ENCODE data around the gene HOXB3. TPM values are rescaled to one million over a fixed set of nuclear protein-coding genes. Genes with fewer than 3 reads are reported as not detected.

HOXB3 gene
- polyA plus RNA-seq, 1 of the 3 experiments (the other 2 are of a cell fraction) = 0.46 TPM

DNA sequence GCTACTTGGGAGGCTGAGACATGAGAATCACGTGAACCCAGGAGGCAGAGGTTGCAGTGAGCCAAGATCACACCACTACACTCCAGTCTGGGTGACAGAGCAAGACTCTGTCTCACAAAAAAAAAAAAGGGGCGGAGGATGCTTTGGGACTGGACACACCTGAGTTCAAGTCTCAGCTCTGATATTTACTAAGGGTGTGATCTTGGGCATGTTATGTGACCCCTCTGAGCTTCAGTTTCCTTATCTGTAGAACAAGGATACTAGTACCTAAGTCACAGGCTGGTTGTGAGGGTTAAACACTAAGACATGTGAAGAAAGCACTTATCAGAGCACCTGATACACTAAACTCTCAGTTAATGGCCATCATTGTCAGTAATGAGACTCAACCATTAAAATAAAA, 85.1 kb downstream of the HOXB3 start:
- H3K27me3 ChIP-seq (ENCODE audit: insufficient read depth) = peaks cover 72% of the 10 kb centered on the region
- H3K9me2 ChIP-seq = no peaks in the 10 kb centered on the region
- no peak for TF ChIP-seq FOSL2 (IDR thresholded peaks at IDR 0.05; ENCODE audit: borderline replicate concordance, low read depth)
- no peak for TF ChIP-seq EZH2phosphoT487 (IDR thresholded peaks at IDR 0.05; ENCODE audit: borderline replicate concordance, low read depth)
- TF ChIP-seq EP300 (IDR thresholded peaks at IDR 0.05; ENCODE audit: borderline replicate concordance in 1 of 2, low read depth in 1 of 2, low read length in 1 of 2) = no peak
- TF ChIP-seq RFX5 (IDR thresholded peaks at IDR 0.05; ENCODE audit: low read length) = no peak
- no peak for TF ChIP-seq FOXM1 (IDR thresholded peaks at IDR 0.05; ENCODE audit: low read depth)
- no peak for TF ChIP-seq SMC3 (IDR thresholded peaks at IDR 0.05; ENCODE audit: low read depth, low read length)
- no peak for TF ChIP-seq RXRA (IDR thresholded peaks at IDR 0.05; ENCODE audit: borderline replicate concordance, low read depth)
- no peak for TF ChIP-seq PBX3 (IDR thresholded peaks at IDR 0.05)
- no peak for TF ChIP-seq TAF1 (IDR thresholded peaks at IDR 0.05; ENCODE audit: borderline replicate concordance, low read depth, low read length)
- TF ChIP-seq NFIC (IDR thresholded peaks at IDR 0.05; ENCODE audit: borderline replicate concordance) = no peak
- no peak for TF ChIP-seq RAD21 (IDR thresholded peaks at IDR 0.05; ENCODE audit: low read length)
- no peak for TF ChIP-seq TEAD4 (IDR thresholded peaks at IDR 0.05; ENCODE audit: borderline replicate concordance, insufficient read depth)
- no peak for TF ChIP-seq REST (IDR thresholded peaks at IDR 0.05; ENCODE audit: low read depth, low read length)
- TF ChIP-seq TCF12 (IDR thresholded peaks at IDR 0.05) = no peak
- TF ChIP-seq POLR2AphosphoS5 (IDR thresholded peaks at IDR 0.05; ENCODE audit: low read depth, low read length) = no peak
- no peak for TF ChIP-seq GATA2 (CRISPR knock-in tag; IDR thresholded peaks at IDR 0.05)
- WGBS (ENCODE audit: low lambda C conversion rate) = 36% methylated on average over 2 of the region's 2 CpGs
- H3F3A ChIP-seq (replicated peaks; ENCODE audit: insufficient read depth) = no peaks in the 10 kb centered on the region
- ChIA-PET CTCF (interaction anchor here (0.6 to 1.4 kb wide), 2 partner anchors 12 to 473 kb away, joined by 3 to 7 read pairs; no protein-coding TSS in a partner anchor), POLR2A (no interaction called here)
- H4K20me1 ChIP-seq (ENCODE audit: insufficient read depth) = no peaks in the 10 kb centered on the region
- no peak overlapping the region for H2AFZ ChIP-seq (ENCODE audit: low read depth)
- no peak overlapping the region for H3K4me3 ChIP-seq (ENCODE audit: low read depth in 2 of 2, low read length in 1 of 2)
- no peaks in the 10 kb centered on the region for H3K79me2 ChIP-seq (ENCODE audit: insufficient read depth)
- no peak overlapping the region for H3K4me2 ChIP-seq
- no peaks in the 10 kb centered on the region for H3K36me3 ChIP-seq (replicated peaks in 1 of 2; ENCODE audit: control insufficient read depth in 1 of 2, insufficient read depth in 2 of 2, low read length in 1 of 2)
- H3K9me3 ChIP-seq = no peaks in the 10 kb centered on the region
- no peak overlapping the region; a peak in 1 of 4 replicates for H3K27ac ChIP-seq (ENCODE audit: low read depth in 2 of 2, low read length in 1 of 2)
- H3K4me1 ChIP-seq (ENCODE audit: control insufficient read depth in 1 of 2, insufficient read depth in 2 of 2, low read depth in 1 of 2, low read length in 1 of 2) = no peaks in the 10 kb centered on the region
- H3K9ac ChIP-seq = no peak overlapping the region
- no peak for DNase-seq
